ENCODE data around the gene KATNB1. TPM values are rescaled to one million over a fixed set of nuclear protein-coding genes. Genes with fewer than 3 reads are reported as not detected.

Gene KATNB1
- total RNA-seq, 1 donor from 2014 or later = 33.5 TPM

- no peak for TF ChIP-seq EZH2phosphoT487 (IDR thresholded peaks at IDR 0.05)
- TF ChIP-seq CTCF (IDR thresholded peaks at IDR 0.05) = no peak
- no peak for TF ChIP-seq EZH2 (IDR thresholded peaks at IDR 0.05)
- H2AFZ ChIP-seq (replicated peaks) = no peak overlapping the region
- no peaks in the 10 kb centered on the region for H4K20me1 ChIP-seq (ENCODE audit: low read depth)
- H3F3A ChIP-seq (ENCODE audit: low read depth) = no peaks in the 10 kb centered on the region
- Mint-ChIP-seq H3K4me3 (no peak overlapping the region), H3K36me3 (no peaks in the 10 kb centered on the region), H3K27ac (no peak overlapping the region), H3K9me3 (no peaks in the 10 kb centered on the region), H3K4me1 (peaks cover 12% of the 10 kb centered on the region), H3K27me3 (ENCODE audit: insufficient read depth, low read depth) (peaks cover 9% of the 10 kb centered on the region)
- H3K4me3 ChIP-seq = no peak overlapping the region
- no peaks in the 10 kb centered on the region for H3K36me3 ChIP-seq
- no peaks in the 10 kb centered on the region for H3K27me3 ChIP-seq
- DNase-seq (ENCODE audit: low spot score) = no peak
- no peaks in the 10 kb centered on the region for H3K79me2 ChIP-seq (ENCODE audit: low read depth)
- H3K4me1 ChIP-seq = no peaks in the 10 kb centered on the region
- no peak overlapping the region for H3K4me2 ChIP-seq
- H3K9ac ChIP-seq = no peak overlapping the region
- H3K27ac ChIP-seq = no peak overlapping the region
- no peaks in the 10 kb centered on the region for H3K9me3 ChIP-seq (ENCODE audit: low read depth)
Observed at GRCh38 chr16:57688487-57688986, 47.0 kb upstream of the KATNB1 start.

GRCh38 chr16:57688987-57689761 is 46.4 kb upstream of the KATNB1 start:
- Mint-ChIP-seq H3K27ac (no peak overlapping the region), H3K4me3 (no peak overlapping the region), H3K9me3 (no peaks in the 10 kb centered on the region), H3K27me3 (ENCODE audit: insufficient read depth, low read depth) (peaks cover 9% of the 10 kb centered on the region), H3K4me1 (peaks cover 14% of the 10 kb centered on the region), H3K36me3 (no peaks in the 10 kb centered on the region)
- no peak for DNase-seq (ENCODE audit: low spot score)
- Histone ChIP-seq H3K27ac (no peak overlapping the region), H3K9ac (no peak overlapping the region), H3K9me3 (ENCODE audit: low read depth) (no peaks in the 10 kb centered on the region), H2AFZ (replicated peaks) (no peak overlapping the region), H3K4me3 (no peak overlapping the region), H3K36me3 (no peaks in the 10 kb centered on the region), H3F3A (ENCODE audit: low read depth) (no peaks in the 10 kb centered on the region), H3K4me1 (no peaks in the 10 kb centered on the region), H3K4me2 (no peak overlapping the region), H3K27me3 (no peaks in the 10 kb centered on the region), H4K20me1 (ENCODE audit: low read depth) (no peaks in the 10 kb centered on the region), H3K79me2 (ENCODE audit: low read depth) (no peaks in the 10 kb centered on the region)
- TF ChIP-seq EZH2 (IDR thresholded peaks at IDR 0.05) (no peak), EZH2phosphoT487 (IDR thresholded peaks at IDR 0.05) (no peak), CTCF (IDR thresholded peaks at IDR 0.05) (no peak)

GRCh38 chr16:57689762-57690558 is 45.6 kb upstream of the KATNB1 start:
- Mint-ChIP-seq H3K4me1 (peaks cover 19% of the 10 kb centered on the region), H3K9me3 (no peaks in the 10 kb centered on the region), H3K27me3 (ENCODE audit: insufficient read depth, low read depth) (peaks cover 7% of the 10 kb centered on the region), H3K27ac (no peak overlapping the region), H3K4me3 (no peak overlapping the region), H3K36me3 (no peaks in the 10 kb centered on the region)
- no peak overlapping the region for H3K4me3 ChIP-seq
- no peaks in the 10 kb centered on the region for H4K20me1 ChIP-seq (ENCODE audit: low read depth)
- no peak for DNase-seq (ENCODE audit: low spot score)
- no peaks in the 10 kb centered on the region for H3K79me2 ChIP-seq (ENCODE audit: low read depth)
- peaks cover 2% of the 10 kb centered on the region for H3K4me1 ChIP-seq
- no peak overlapping the region for H3K27ac ChIP-seq
- no peaks in the 10 kb centered on the region for H3K36me3 ChIP-seq
- H3K4me2 ChIP-seq = no peak overlapping the region
- H3K27me3 ChIP-seq = no peaks in the 10 kb centered on the region
- no peak overlapping the region for H2AFZ ChIP-seq (replicated peaks)
- H3K9ac ChIP-seq = no peak overlapping the region
- TF ChIP-seq CTCF (IDR thresholded peaks at IDR 0.05) (no peak), EZH2phosphoT487 (IDR thresholded peaks at IDR 0.05) (no peak), EZH2 (IDR thresholded peaks at IDR 0.05) (no peak)
- H3F3A ChIP-seq (ENCODE audit: low read depth) = no peaks in the 10 kb centered on the region
- no peaks in the 10 kb centered on the region for H3K9me3 ChIP-seq (ENCODE audit: low read depth)

Data from neural progenitor cell (in vitro differentiated cells).